ENCODE results near the gene TMEM154. TPM values are rescaled to one million over a fixed set of nuclear protein-coding genes. Genes with fewer than 3 reads are reported as not detected.

Gene TMEM154
- polyA plus RNA-seq, 1 of the 3 experiments (the other 2 are of a cell fraction) = 0.58 TPM

- no peaks in the 10 kb centered on the region for H3K27me3 ChIP-seq (ENCODE audit: insufficient read depth)
- ChIA-PET CTCF (interaction anchor here (0.6 to 2.4 kb wide), 4 partner anchors 12 to 178 kb away, joined by 3 to 8 read pairs (median 4); no protein-coding TSS in a partner anchor), POLR2A (interaction anchor here (0.6 kb wide), 1 partner anchor 110 kb away, joined by 3 read pairs; no protein-coding TSS in a partner anchor)
- no peak for DNase-seq
- 92% methylated on average over 1 of the region's 1 CpG for WGBS (ENCODE audit: low lambda C conversion rate)
- peaks cover 8 to 10% of the 10 kb centered on the region in 2 experiments; a peak in 3 of 4 replicates for H3K4me1 ChIP-seq (ENCODE audit: control insufficient read depth in 1 of 2, insufficient read depth in 2 of 2, low read depth in 1 of 2, low read length in 1 of 2)
- H4K20me1 ChIP-seq (ENCODE audit: insufficient read depth) = no peaks in the 10 kb centered on the region
- no peak overlapping the region for H3K4me2 ChIP-seq
- H3K9me2 ChIP-seq = no peaks in the 10 kb centered on the region
- TF ChIP-seq RAD21 (IDR thresholded peaks at IDR 0.05; ENCODE audit: low read length) (no peak), TCF12 (IDR thresholded peaks at IDR 0.05) (no peak), RFX5 (IDR thresholded peaks at IDR 0.05; ENCODE audit: low read length) (no peak), USF2 (IDR thresholded peaks at IDR 0.05; ENCODE audit: borderline replicate concordance, low read depth, low read length) (no peak), IRF3 (IDR thresholded peaks at IDR 0.05; ENCODE audit: low read depth, low read length) (no peak)
- H3K27ac ChIP-seq (ENCODE audit: low read depth in 2 of 2, low read length in 1 of 2) = no peak overlapping the region
- no peaks in the 10 kb centered on the region for H3K79me2 ChIP-seq (ENCODE audit: insufficient read depth)
- no peaks in the 10 kb centered on the region for H3K9me3 ChIP-seq
- no peak overlapping the region for H3K4me3 ChIP-seq (ENCODE audit: low read depth in 2 of 2, low read length in 1 of 2)
- no peaks in the 10 kb centered on the region for H3K36me3 ChIP-seq (replicated peaks in 1 of 2; ENCODE audit: control insufficient read depth in 1 of 2, insufficient read depth in 2 of 2, low read length in 1 of 2)
- H3F3A ChIP-seq (replicated peaks; ENCODE audit: insufficient read depth) = peaks cover 14% of the 10 kb centered on the region
- no peak overlapping the region for H3K9ac ChIP-seq
- peak overlapping the region; percentile 93; the same call in 1 of the 2 replicates for H2AFZ ChIP-seq (ENCODE audit: low read depth)
Measured at GRCh38 chr4:152678841-152679240, 956 bp downstream of the TMEM154 start.

GRCh38 chr4:152677117-152677516 lies 2.7 kb downstream of the TMEM154 start:
- TF ChIP-seq ZBTB33 (IDR thresholded peaks at IDR 0.05; ENCODE audit: borderline replicate concordance, low read depth) (no peak), RXRA (IDR thresholded peaks at IDR 0.05; ENCODE audit: borderline replicate concordance, low read depth) (no peak), TCF12 (IDR thresholded peaks at IDR 0.05) (no peak), SIN3A (IDR thresholded peaks at IDR 0.05; ENCODE audit: borderline replicate concordance, low read depth, low read length) (no peak), GABPA (IDR thresholded peaks at IDR 0.05; ENCODE audit: low read depth) (no peak), SMC3 (IDR thresholded peaks at IDR 0.05; ENCODE audit: low read depth, low read length) (no peak), POLR2AphosphoS5 (IDR thresholded peaks at IDR 0.05; ENCODE audit: low read depth, low read length) (no peak), GATA2 (CRISPR knock-in tag; IDR thresholded peaks at IDR 0.05) (no peak; the same call in 1 of the 2 replicates), REST (IDR thresholded peaks at IDR 0.05; ENCODE audit: low read depth, low read length) (no peak), NFIC (IDR thresholded peaks at IDR 0.05; ENCODE audit: borderline replicate concordance) (no peak), FOXM1 (IDR thresholded peaks at IDR 0.05; ENCODE audit: low read depth) (no peak), EP300 (IDR thresholded peaks at IDR 0.05; ENCODE audit: borderline replicate concordance in 1 of 2, low read depth in 1 of 2, low read length in 1 of 2) (no peak), CHD2 (IDR thresholded peaks at IDR 0.05; ENCODE audit: low read length, partially characterized antibody) (no peak), RCOR1 (IDR thresholded peaks at IDR 0.05; ENCODE audit: low read length) (no peak)
- POLR2A ChIA-PET = no interaction called here
- Histone ChIP-seq H3K4me2 (no peak overlapping the region), H3K4me1 (ENCODE audit: control insufficient read depth in 1 of 2, insufficient read depth in 2 of 2, low read depth in 1 of 2, low read length in 1 of 2) (peaks cover 8 to 10% of the 10 kb centered on the region in 2 experiments; a peak in 3 of 4 replicates), H3K9me2 (no peaks in the 10 kb centered on the region), H3K4me3 (ENCODE audit: low read depth in 2 of 2, low read length in 1 of 2) (no peak overlapping the region), H4K20me1 (ENCODE audit: insufficient read depth) (no peaks in the 10 kb centered on the region), H3K27ac (ENCODE audit: low read depth in 2 of 2, low read length in 1 of 2) (no peak overlapping the region), H3K27me3 (ENCODE audit: insufficient read depth) (no peaks in the 10 kb centered on the region), H2AFZ (ENCODE audit: low read depth) (no peak overlapping the region), H3K9ac (no peak overlapping the region), H3F3A (replicated peaks; ENCODE audit: insufficient read depth) (peaks cover 14% of the 10 kb centered on the region), H3K9me3 (no peaks in the 10 kb centered on the region), H3K36me3 (replicated peaks in 1 of 2; ENCODE audit: control insufficient read depth in 1 of 2, insufficient read depth in 2 of 2, low read length in 1 of 2) (no peaks in the 10 kb centered on the region), H3K79me2 (ENCODE audit: insufficient read depth) (no peaks in the 10 kb centered on the region)
- CTCF ChIA-PET = interaction anchor here (1.1 to 1.8 kb wide), 4 partner anchors 9 to 269 kb away, joined by 3 to 7 read pairs (median 4); no protein-coding TSS in a partner anchor
- no peak for DNase-seq
- 27% methylated on average over 2 of the region's 2 CpGs for WGBS (ENCODE audit: low lambda C conversion rate)
